PC-9 (cell line): ENCODE measurements around the gene KRT3.

Source experiments
- CTCF ChIP-seq: fragments of 200-600 bp; sonication (generic); conservative IDR thresholded peaks from 2 replicates; pipeline ENCODE4 v1.6.1; 2017; ENCODE audit warnings: mixed run types, antibody characterized with exemption, mild to moderate bottlenecking, moderate library complexity
- EZH2 ChIP-seq: fragments of 200-600 bp; sonication (generic); IDR thresholded peaks from 2 replicates; pipeline ENCODE4 v1.8.0; 2017; ENCODE audit warnings: antibody characterized with exemption, low read depth

DNA sequence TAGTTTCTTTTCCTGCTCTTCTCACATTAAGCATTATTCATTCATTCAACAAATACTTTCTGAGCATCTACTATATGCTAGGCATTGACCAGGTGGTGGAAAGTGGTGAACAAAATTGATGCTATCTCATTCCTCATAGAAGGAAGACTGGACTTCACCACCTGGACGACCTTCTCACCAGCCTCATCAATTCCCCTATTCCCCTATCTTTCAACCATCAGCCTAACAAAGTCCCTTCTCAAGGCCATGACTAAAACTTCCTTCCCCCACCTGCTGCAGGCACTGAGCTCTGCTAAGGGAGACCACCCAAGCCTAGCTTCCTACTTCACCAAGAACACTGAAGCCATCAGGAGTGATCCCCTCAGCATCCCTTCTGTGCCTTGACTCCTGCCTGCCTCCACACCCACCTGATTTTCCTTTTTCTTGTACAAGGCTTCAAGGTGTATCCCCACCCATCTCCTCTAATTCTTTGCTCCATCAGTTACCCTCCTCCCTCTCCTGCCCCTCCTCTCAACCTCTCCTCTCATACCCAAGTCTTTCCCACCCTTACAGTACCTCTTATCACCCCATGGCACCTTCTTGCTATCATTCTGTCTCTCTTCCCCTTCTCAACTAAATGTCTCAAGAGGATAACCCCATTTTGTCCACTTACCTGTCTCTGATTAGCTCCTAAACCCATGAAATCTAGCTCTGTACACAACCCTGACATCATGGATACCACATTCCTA, 38.3 kb downstream of the KRT3 start:
- TF ChIP-seq CTCF (no peak), EZH2 (no peak)
